GM20000 (cell line): Measurements from ENCODE around the gene FRYL.

Experiments used
- DNase-seq: peaks from one replicate; pipeline ENCODE4 v3.0.0; 2012; ENCODE audit warnings: low spot score
- CTCF ChIP-seq: IDR thresholded peaks from 2 replicates; pipeline ENCODE4 v1.5.1; 2012; ENCODE audit warnings: mild to moderate bottlenecking, control low read depth; ENCODE audit errors: extremely low read depth, missing control alignments

Gene FRYL

GRCh38 chr4:48710446-48711209 is 69.5 kb downstream of the FRYL start:
- no peak for TF ChIP-seq CTCF
- DNase-seq, result no peak

- TF ChIP-seq CTCF, result no peak
- no peak for DNase-seq
Observed at GRCh38 chr4:48709901-48710300, 70.2 kb downstream of the FRYL start.

GRCh38 chr4:48708610-48709009 is 71.5 kb downstream of the FRYL start:
- TF ChIP-seq CTCF, result no peak
- no peak for DNase-seq

- no peak for DNase-seq
- TF ChIP-seq CTCF, result no peak
Observed at GRCh38 chr4:48706736-48707135, 73.3 kb downstream of the FRYL start.

GRCh38 chr4:48705609-48706008 is 74.5 kb downstream of the FRYL start:
- no peak for DNase-seq
- TF ChIP-seq CTCF, result no peak

GRCh38 chr4:48704091-48704802 is 75.8 kb downstream of the FRYL start:
- DNase-seq, result no peak
- TF ChIP-seq CTCF, result no peak

- no peak for DNase-seq
- no peak for TF ChIP-seq CTCF
Observed at GRCh38 chr4:48699475-48699874, 80.6 kb downstream of the FRYL start.
